HFF-Myc (cell line): ENCODE data around the gene PSME4.
"Not testable (repeated sequence)": the region's sequence is repeated elsewhere in the genome, so short reads cannot be mapped to it uniquely, and the experiment has no call there.

Source experiments
- DNase-seq: peaks from one replicate; pipeline ENCODE4 v3.0.0-alpha.2; 2011; ENCODE audit warnings: low read depth; ENCODE audit errors: extremely low read depth
- H3K4me3 ChIP-seq: replicated peaks from 2 replicates; pipeline ENCODE4 v1.5.1; 2011; ENCODE audit warnings: low read depth, mild to moderate bottlenecking, control low read depth, low read length
- CTCF ChIP-seq: IDR thresholded peaks from 2 replicates; pipeline ENCODE4 v1.5.1; 2012; ENCODE audit warnings: mild to moderate bottlenecking, low read depth, low read length, control low read depth; ENCODE audit errors: missing control alignments

PSME4 gene

GRCh38 chr2:53848062-53848461, 122.7 kb downstream of the PSME4 start:
- DNase-seq, result no peak
- no peak overlapping the region for H3K4me3 ChIP-seq
- no peak for TF ChIP-seq CTCF

- no peak for TF ChIP-seq CTCF
- DNase-seq, result no peak
- H3K4me3 ChIP-seq, result no peak overlapping the region
Observed at GRCh38 chr2:53843595-53843994, 127.2 kb downstream of the PSME4 start.

GRCh38 chr2:53842891-53843290, 127.9 kb downstream of the PSME4 start:
- H3K4me3 ChIP-seq, result no peak overlapping the region
- TF ChIP-seq CTCF, result no peak
- no peak for DNase-seq

GRCh38 chr2:53841651-53842050, 129.1 kb downstream of the PSME4 start:
- H3K4me3 ChIP-seq, DNase-seq: not testable (repeated sequence)

- no peak for TF ChIP-seq CTCF
- no peak overlapping the region for H3K4me3 ChIP-seq
- DNase-seq, result no peak
Observed at GRCh38 chr2:53840580-53840979, 130.2 kb downstream of the PSME4 start.

- DNase-seq, H3K4me3 ChIP-seq: not testable (repeated sequence)
Observed at GRCh38 chr2:53829980-53830290, 140.9 kb downstream of the PSME4 start.

- no peak overlapping the region for H3K4me3 ChIP-seq
- no peak for TF ChIP-seq CTCF
- no peak for DNase-seq
Observed at GRCh38 chr2:53829273-53829979, 141.4 kb downstream of the PSME4 start.

GRCh38 chr2:53828331-53828730, 142.5 kb downstream of the PSME4 start:
- no peak for TF ChIP-seq CTCF
- H3K4me3 ChIP-seq, result no peak overlapping the region
- no peak for DNase-seq
